Measurements from ENCODE around the gene GCDH.
"Not testable (repeated sequence)": the region's sequence is repeated elsewhere in the genome, so short reads cannot be mapped to it uniquely, and the experiment has no call there.

Gene GCDH

GRCh38 chr19:12913851-12914690 is 23.1 kb downstream of the GCDH start:
- Histone ChIP-seq H3K27ac (peak overlapping the region; percentile 71 to 80), H3K4me3 (no peak overlapping the region)
- DNase-seq (ENCODE audit: low spot score) = no peak
- TF ChIP-seq CTCF (IDR thresholded peaks at IDR 0.05) = no peak

DNA sequence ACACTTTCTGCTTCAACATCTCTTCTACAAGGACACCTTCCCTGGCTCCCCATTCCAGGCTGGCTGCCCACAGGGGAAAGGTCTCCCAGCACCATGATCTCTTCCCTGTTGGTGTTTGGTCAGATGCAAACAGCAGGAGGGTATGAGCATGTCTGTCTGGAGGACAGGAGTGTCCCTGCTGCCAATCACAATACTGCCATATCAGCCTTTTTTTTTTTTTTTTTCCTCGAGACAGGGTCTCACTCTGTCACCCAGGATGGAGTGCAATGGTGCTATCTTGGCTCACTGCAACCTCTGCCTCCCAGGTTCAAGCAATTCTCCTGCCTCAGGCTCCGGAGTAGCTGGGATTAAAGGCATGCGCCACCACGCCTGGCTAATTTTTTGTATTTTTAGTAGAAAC is 24.9 kb downstream of the GCDH start:
- not testable (repeated sequence) for H3K4me3 ChIP-seq; DNase-seq (ENCODE audit: low spot score); H3K27ac ChIP-seq

DNA sequence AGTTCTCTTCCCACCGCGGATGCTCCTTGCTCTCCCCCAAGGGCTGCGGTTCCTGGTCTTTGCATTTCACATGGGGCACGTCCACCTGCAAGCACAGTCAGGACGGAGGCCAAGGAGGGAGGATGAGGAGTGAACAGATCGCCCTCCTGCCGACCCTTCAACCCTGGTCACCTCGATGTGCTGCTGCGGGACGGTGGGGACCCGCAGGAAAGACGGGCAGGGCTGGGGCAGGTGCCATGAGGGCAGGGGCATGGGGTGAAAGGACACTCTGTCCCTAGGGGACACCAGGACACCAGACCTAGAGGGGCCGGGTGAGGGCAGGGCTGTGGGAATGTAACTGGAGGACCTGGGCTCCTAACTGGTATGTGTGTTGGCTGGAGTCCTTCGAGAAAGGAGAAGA is 27.3 kb downstream of the GCDH start:
- H3K4me3 ChIP-seq = no peak overlapping the region
- TF ChIP-seq CTCF (IDR thresholded peaks at IDR 0.05) = no peak
- H3K27ac ChIP-seq = no peak overlapping the region
- no peak for DNase-seq (ENCODE audit: low spot score)

GRCh38 chr19:12921047-12921446 is 30.1 kb downstream of the GCDH start:
- Histone ChIP-seq H3K4me3 (no peak overlapping the region), H3K27ac (no peak overlapping the region)
- no peak for DNase-seq (ENCODE audit: low spot score)
- TF ChIP-seq CTCF (IDR thresholded peaks at IDR 0.05) = no peak

- Histone ChIP-seq H3K27ac (no peak overlapping the region), H3K4me3 (no peak overlapping the region)
- no peak for DNase-seq (ENCODE audit: low spot score)
- no peak for TF ChIP-seq CTCF (IDR thresholded peaks at IDR 0.05)
Measured at GRCh38 chr19:12922959-12923358, 32.0 kb downstream of the GCDH start.

DNA sequence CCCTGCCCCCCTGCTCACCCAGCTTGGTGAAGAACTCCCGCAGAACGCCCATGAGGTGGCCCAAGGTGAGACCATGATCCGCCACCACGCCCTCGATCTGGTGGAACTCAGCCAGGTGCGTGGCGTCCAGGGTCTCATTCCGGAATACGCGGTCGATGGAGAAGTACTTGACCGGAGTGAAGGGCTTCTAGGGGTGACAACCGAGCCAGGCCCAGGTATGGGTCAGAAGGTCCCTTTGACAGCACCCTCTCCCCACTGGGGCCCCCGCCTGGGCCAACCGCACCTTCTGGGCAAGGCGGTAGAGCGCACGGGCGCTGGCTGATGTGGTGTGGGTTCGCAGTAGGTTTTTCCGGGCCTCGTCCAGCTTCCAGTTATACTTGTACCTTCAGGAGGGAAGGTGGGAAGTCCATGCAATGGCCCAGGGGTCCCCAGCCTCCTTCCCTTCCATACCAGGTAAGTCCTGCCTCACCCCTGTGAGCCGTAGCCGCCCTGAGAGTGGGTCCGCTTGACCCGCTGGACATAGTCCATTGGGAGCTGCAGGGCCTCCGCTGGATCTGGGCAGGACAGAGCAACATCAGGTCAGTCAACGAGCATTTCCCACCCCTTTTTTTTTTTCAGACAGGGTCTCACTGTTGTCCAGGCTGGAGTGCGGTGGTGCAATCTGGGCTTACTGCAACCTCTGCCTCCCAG is 33.8 kb downstream of the GCDH start:
- no peak for TF ChIP-seq CTCF (IDR thresholded peaks at IDR 0.05)
- no peak overlapping the region for H3K4me3 ChIP-seq
- no peak for DNase-seq (ENCODE audit: low spot score)
- no peak overlapping the region for H3K27ac ChIP-seq

- no peak for DNase-seq (ENCODE audit: low spot score)
- no peak overlapping the region for H3K4me3 ChIP-seq
- TF ChIP-seq CTCF (IDR thresholded peaks at IDR 0.05) = no peak
- no peak overlapping the region for H3K27ac ChIP-seq
Measured at GRCh38 chr19:12930002-12930645, 39.2 kb downstream of the GCDH start.
